HL-60/S4 (cell line): ENCODE results near the gene NBPF10.
"Not testable (repeated sequence)": the region's sequence is repeated elsewhere in the genome, so short reads cannot be mapped to it uniquely, and the experiment has no call there.

Source experiments
- in situ Hi-C: fragments of 300-500 bp; cut with MboI; formaldehyde crosslinking; loops from 2 replicates; pipeline ENCODE4 v1.14.3; 2022; ENCODE audit warnings: low sequenced_read_pairs

The NBPF10 gene

DNA sequence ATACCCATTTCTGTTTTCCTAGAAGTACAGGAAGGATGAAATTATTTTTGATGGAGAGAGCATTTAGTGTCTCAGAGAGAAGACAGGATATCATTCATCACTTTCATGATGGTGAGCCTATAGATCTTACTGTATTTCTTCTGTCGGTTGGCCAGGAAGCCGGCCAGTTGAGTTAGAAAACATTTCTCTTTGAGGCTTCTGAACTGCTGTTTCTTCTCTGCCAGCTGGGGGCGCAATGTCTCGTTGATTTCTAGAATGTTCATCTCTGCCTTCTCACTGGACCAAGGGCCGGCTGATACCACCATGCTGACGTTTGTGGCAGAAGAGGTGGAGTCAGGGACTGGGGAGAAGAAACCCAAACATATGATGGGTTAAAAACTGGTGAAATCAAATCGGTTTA lies at the start of gene NBPF10:
NBPF10 (minus strand) TSS at position 340 of the 400 bp plus-strand sequence; CDS start at position 305, 35 bp downstream.
- in situ Hi-C loops = not testable (repeated sequence)

DNA sequence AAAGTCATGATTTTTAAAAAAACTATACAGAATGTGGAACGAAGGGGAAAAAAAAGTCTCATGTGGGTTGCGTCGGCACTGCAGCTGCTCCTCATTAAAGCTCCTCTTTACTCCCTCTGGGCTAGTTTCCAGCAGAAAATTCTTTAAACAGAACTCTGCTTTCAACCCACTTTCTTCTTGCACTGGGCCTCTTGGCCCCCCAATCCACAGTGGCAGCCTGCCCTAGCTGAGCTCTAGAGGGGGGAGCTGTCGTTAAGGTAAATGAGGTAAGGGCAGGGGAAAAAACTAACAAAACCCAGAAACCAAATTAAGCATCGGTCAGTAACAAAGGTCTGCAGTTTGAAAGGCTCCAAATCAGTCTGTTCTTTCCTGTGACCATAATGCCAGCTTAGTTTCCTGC lies 29.9 kb upstream of the NBPF10 start:
- in situ Hi-C loops = not testable (repeated sequence)

- in situ Hi-C loops = not testable (repeated sequence)
Measured at GRCh38 chr1:146167740-146168139, 23.1 kb upstream of the NBPF10 start.

GRCh38 chr1:146167273-146167672 lies 22.7 kb upstream of the NBPF10 start:
- in situ Hi-C loops = not testable (repeated sequence)
